Esophagus muscularis mucosa (tissue), 4 donors: ENCODE results near the gene ARSB. TPM values are rescaled to one million over a fixed set of nuclear protein-coding genes. Genes with fewer than 3 reads are reported as not detected.
A peak's percentile ranks its signal among the peaks of the same experiment; 100 is the strongest.

ENCODE experiments used
- DNase-seq: peaks from one replicate; pipeline ENCODE4 v3.0.0-alpha.2; 2017; ENCODE audit errors: extremely low spot score
- H3K27ac ChIP-seq, 4 donors: fragments of 200-600 bp; sonication (generic); replicated peaks in 1 of 4; 1 replicate in 3 of 4; 2 replicates in 1 of 4; pipeline ENCODE4 v1.5.1; 2016 to 2019; ENCODE audit warnings: mild to moderate bottlenecking in 1 of 4
- H3K27me3 ChIP-seq, 4 donors: fragments of 200-600 bp; sonication (generic); one replicate each; pipeline versions ENCODE4 v1.5.1 to v1.6.0; 2016 to 2019
- H3K36me3 ChIP-seq, 4 donors: fragments of 200-600 bp; sonication (generic); one replicate each; pipeline ENCODE4 v1.5.1; 2016 to 2019
- H3K4me1 ChIP-seq, 4 donors: fragments of 200-600 bp; sonication (generic); one replicate each; pipeline ENCODE4 v1.5.1; 2016 to 2019
- H3K4me3 ChIP-seq, 4 donors: fragments of 200-600 bp; sonication (generic); 1 replicate in 2 of 4; 2 replicates in 2 of 4; pipeline ENCODE4 v1.5.1; 2016 to 2019; ENCODE audit warnings: mild to moderate bottlenecking in 4 of 4, moderate library complexity in 1 of 4
- H3K9me3 ChIP-seq, 4 donors: fragments of 200-600 bp; sonication (generic); 1 replicate in 3 of 4; 2 replicates in 1 of 4; pipeline ENCODE4 v1.5.1; 2016 to 2019
- EP300 ChIP-seq: sonication (generic); formaldehyde crosslinking; IDR thresholded peaks from one replicate; pipeline ENCODE4 v1.6.1; 2017; ENCODE audit warnings: antibody characterized with exemption
- POLR2A ChIP-seq: fragments of 450-650 bp; IDR thresholded peaks from one replicate; pipeline ENCODE4 v1.6.1; 2017; ENCODE audit warnings: antibody characterized with exemption, moderate library complexity, mild to moderate bottlenecking, low read depth
- POLR2AphosphoS5 ChIP-seq, 2 donors: sonication (generic); formaldehyde crosslinking; IDR thresholded peaks; one replicate each; pipeline ENCODE4 v1.6.1; 2017; ENCODE audit warnings: antibody characterized with exemption in 2 of 2
- WGBS: methylation state at CpG from one replicate; pipeline ENCODE4 v1.1.5; 2018; 5-methylcytosine and 5-hydroxymethylcytosine counted together
- intact Hi-C: fragments of 100-400 bp; cut with DNase I; formaldehyde crosslinking; loops from one replicate; pipeline ENCODE4 v1.15.1; 2023
- total RNA-seq, 4 donors: library from RNA; depleted of rRNA; stranded (reverse); fragments of >200 nt; gene quantifications; one replicate each; pipeline versions ENCODE4 v1.1.0 to v1.2.1, GENCODE V29; 2016
- TF ChIP-seq, protein P1 (sequence below), 3 experiments: fragments of 200-600 bp in 2 of 3; fragments of 450-650 bp in 1 of 3; sonication (generic) in 2 of 3; IDR thresholded peaks; one replicate each; pipeline ENCODE4 v1.5.1; 2017 to 2019; ENCODE audit warnings: antibody characterized with exemption in 3 of 3, mild to moderate bottlenecking in 2 of 3, moderate library complexity in 1 of 3

The ARSB gene
- total RNA-seq, 4 donors from 2014 or later = 58.0 to 103 (median 67.5) TPM

DNA sequence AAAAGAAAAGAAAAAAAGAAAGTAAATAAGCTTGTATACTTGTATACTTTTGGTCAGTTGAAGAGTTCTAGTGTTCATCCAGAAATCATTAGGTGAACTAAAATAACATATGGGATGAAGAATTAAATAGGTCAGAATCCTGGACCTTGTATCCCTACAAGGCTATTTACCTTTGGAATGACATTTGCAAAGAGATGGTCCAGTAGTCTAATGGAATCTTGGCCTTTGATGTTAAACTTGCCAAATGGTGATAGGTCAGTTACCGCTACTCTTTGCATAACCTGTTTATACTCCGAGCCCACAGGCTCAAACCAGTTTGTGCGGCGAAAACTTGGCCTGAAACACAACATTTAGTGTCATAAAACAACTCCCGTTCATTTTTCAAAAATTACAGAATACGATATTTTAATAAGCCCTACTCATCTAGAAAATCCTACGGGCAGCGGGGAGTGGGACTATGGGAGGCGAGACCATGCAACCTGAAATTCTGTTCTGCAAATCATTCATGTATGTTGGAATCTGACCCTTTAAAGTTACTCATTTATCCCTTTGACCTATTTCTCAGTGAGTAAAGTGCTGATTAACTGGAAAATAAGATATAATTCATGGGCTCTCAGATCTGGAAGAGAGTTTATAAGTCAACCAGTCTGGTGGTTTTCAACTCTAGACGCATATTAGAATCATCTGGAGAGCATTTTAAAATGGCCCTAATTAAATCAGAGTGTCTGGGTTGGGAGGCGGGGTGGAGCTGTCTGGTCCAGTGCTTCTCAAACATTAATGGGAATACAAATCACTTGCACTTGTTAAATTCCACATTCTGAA is 45.8 kb upstream of the ARSB start:
- no peak for DNase-seq
- WGBS = 90% methylated on average over 11 of the region's 11 CpGs
- TF ChIP-seq POLR2AphosphoS5 (IDR thresholded peaks at IDR 0.05) (no peak), POLR2A (no peak), EP300 (no peak)
- TF ChIP-seq, protein P1, sequence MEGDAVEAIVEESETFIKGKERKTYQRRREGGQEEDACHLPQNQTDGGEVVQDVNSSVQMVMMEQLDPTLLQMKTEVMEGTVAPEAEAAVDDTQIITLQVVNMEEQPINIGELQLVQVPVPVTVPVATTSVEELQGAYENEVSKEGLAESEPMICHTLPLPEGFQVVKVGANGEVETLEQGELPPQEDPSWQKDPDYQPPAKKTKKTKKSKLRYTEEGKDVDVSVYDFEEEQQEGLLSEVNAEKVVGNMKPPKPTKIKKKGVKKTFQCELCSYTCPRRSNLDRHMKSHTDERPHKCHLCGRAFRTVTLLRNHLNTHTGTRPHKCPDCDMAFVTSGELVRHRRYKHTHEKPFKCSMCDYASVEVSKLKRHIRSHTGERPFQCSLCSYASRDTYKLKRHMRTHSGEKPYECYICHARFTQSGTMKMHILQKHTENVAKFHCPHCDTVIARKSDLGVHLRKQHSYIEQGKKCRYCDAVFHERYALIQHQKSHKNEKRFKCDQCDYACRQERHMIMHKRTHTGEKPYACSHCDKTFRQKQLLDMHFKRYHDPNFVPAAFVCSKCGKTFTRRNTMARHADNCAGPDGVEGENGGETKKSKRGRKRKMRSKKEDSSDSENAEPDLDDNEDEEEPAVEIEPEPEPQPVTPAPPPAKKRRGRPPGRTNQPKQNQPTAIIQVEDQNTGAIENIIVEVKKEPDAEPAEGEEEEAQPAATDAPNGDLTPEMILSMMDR (IDR thresholded peaks at IDR 0.05) = no peak

DNA sequence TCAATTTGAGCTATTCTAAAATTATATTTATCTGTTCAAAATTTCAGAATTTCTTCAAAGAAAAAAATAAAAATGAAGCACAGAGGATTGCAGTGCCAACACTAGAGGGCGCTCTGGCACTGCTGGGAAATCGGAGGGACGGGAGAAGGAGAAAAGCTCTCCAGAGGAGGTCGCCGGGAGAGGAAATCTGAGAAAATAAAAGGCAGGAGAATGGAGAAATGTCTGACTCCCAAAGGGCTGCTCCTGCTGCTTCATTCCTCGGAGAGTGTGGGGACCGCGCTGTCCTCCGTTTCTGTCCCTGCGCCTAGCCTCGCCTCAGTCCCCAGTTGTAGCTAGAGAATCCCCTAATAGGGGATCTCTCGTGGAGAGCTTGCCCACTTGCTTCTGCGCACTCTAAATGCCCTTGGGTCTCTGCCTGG is 40.0 kb upstream of the ARSB start:
- no peaks in the 10 kb centered on the region for H3K36me3 ChIP-seq
- no peaks in the 10 kb centered on the region for H3K9me3 ChIP-seq
- 5% methylated on average over 13 of the region's 13 CpGs for WGBS
- TF ChIP-seq POLR2AphosphoS5 (IDR thresholded peaks at IDR 0.05) = peak in 1 of 2 donors; percentile 19
- TF ChIP-seq, protein P1 (IDR thresholded peaks at IDR 0.05) = peak; percentile 92 to 96 (median 94)
- TF ChIP-seq EP300 = no peak
- no peak for TF ChIP-seq POLR2A
- intact Hi-C loops = loop anchor here (1.0 to 10.0 kb wide), 3 partner anchors 108 to 830 kb away; no protein-coding TSS in a partner anchor
- no peak for DNase-seq
- H3K27me3 ChIP-seq = no peaks in the 10 kb centered on the region
- H3K4me3 ChIP-seq = peak overlapping the region; percentile 37 to 41 (median 38)
- peaks cover 8 to 46% (median 41%) of the 10 kb centered on the region in 4 donors for H3K4me1 ChIP-seq
- peak overlapping the region; percentile 43 to 79 (median 76) for H3K27ac ChIP-seq

More for the DNA sequence above, 45.8 kb upstream of the ARSB start:
- no peak overlapping the region for H3K27ac ChIP-seq
- H3K4me3 ChIP-seq = no peak overlapping the region
- H3K27me3 ChIP-seq = no peaks in the 10 kb centered on the region
- no peaks in the 10 kb centered on the region for H3K4me1 ChIP-seq
- H3K36me3 ChIP-seq = peaks cover 0 to 3% (median 0%) of the 10 kb centered on the region in 4 donors
- H3K9me3 ChIP-seq = no peaks in the 10 kb centered on the region
- intact Hi-C loops = no loop called here

DNA sequence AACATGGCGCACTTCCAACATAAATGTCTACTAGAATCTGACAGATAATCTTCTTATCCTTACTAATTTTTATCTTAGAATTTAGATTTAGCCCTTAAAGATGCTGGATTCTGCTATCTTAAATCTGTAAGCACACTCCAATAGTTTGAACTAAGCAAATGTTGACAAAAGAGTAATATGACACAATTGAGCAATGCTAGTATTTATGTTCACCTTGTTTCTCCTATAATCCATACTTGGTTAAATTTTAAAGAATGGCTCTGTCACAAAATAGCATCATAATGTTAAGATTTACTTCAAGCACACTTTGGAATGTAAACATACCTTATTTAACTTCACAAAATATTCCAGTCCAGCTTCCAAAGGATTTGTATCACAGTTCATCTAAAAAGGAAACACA is 38.8 kb upstream of the ARSB start:
- Histone ChIP-seq H3K4me1 (peaks cover 8 to 46% (median 42%) of the 10 kb centered on the region in 4 donors), H3K4me3 (peak overlapping the region in 1 of 4 donors; percentile 38), H3K36me3 (no peaks in the 10 kb centered on the region), H3K27me3 (no peaks in the 10 kb centered on the region), H3K27ac (peak overlapping the region in 3 of 4 donors; percentile 76 to 79 (median 77)), H3K9me3 (no peaks in the 10 kb centered on the region)
- TF ChIP-seq POLR2AphosphoS5 (IDR thresholded peaks at IDR 0.05) (no peak), EP300 (no peak), POLR2A (no peak)
- TF ChIP-seq, protein P1 (IDR thresholded peaks at IDR 0.05) = no peak
- 88% methylated on average over 1 of the region's 1 CpG for WGBS
- intact Hi-C loops = loop anchor here (2.0 to 10.0 kb wide), 4 partner anchors 42 to 831 kb away; no protein-coding TSS in a partner anchor
- no peak for DNase-seq

DNA sequence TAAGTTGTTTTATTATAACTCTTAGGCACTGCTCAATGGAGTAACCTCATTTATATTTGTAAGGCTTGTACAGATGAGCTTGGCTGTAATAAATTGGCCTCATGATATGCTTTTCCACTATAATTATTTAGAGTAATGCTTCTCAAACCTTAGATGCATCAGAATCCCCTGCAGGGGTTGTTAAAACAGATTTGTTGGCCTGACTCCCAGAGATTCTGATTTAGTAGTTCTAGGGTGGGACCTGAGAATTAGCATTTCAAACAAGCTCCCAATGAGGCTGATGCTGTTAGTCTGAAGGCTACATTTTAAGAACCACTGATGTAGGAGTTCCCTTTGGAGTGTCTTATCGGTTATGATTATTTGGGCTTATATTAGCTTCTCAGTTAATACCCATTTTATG is 38.2 kb upstream of the ARSB start:
- no peaks in the 10 kb centered on the region for H3K9me3 ChIP-seq
- no peaks in the 10 kb centered on the region for H3K27me3 ChIP-seq
- intact Hi-C loops = loop anchor here (5.0 to 10.0 kb wide), 3 partner anchors 41 to 831 kb away; no protein-coding TSS in a partner anchor
- 80% methylated on average over 1 of the region's 1 CpG for WGBS
- TF ChIP-seq POLR2A (no peak), POLR2AphosphoS5 (IDR thresholded peaks at IDR 0.05) (no peak), EP300 (no peak)
- TF ChIP-seq, protein P1 (IDR thresholded peaks at IDR 0.05) = no peak
- peaks cover 8 to 46% (median 42%) of the 10 kb centered on the region in 4 donors for H3K4me1 ChIP-seq
- DNase-seq = no peak
- peak overlapping the region in 3 of 4 donors; percentile 76 to 79 (median 77) for H3K27ac ChIP-seq
- H3K36me3 ChIP-seq = no peaks in the 10 kb centered on the region
- H3K4me3 ChIP-seq = no peak overlapping the region
